NCI-H345 (cell line): ENCODE measurements around the gene ENTR1.

Experiments used
- DNase-seq: peaks from one replicate; lab custom pipeline; 2025; lab: John Stamatoyannopoulos, UW

The ENTR1 gene

DNA sequence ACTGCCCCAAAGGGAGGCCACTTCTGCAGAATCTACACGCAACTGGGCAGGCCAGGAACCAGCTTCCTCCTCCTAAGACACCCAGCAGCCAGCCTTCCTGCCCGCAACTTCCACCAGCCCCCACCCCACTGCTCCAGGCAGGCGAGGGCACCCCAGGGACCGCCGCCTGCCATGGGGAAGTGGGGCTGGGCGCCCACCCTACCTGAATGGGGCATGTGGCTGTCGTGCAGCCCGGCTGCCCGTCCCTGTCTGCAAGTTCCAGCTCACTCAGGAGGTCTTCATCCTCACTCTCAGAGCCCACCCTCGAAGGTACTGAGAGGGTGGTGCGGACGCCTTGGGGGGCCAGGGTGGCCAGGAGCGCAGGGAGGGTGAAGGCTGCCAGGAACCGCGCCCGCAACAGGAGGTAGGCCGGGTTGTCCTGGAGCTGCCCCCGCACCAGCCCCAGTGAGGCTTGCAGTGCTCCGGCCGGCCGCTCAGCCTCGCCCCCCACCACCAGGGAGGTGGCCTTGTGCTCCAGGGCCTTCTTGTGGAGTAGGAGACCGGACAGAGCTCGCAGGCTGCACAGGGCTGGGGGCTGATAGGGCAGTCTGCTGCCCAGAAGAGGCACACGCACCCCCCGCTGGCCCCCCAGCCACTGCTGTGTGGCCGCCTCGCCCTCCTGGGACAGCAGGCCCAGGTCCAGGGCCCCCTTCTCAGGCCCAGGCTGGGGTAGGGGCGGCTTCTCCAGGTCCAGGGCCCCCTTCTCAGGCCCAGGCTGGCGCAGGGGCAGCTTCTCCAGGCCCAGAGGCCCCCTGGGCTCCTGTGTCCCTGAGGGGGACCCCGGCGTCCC, 32.9 kb downstream of the ENTR1 start:
- no peak for DNase-seq

DNA sequence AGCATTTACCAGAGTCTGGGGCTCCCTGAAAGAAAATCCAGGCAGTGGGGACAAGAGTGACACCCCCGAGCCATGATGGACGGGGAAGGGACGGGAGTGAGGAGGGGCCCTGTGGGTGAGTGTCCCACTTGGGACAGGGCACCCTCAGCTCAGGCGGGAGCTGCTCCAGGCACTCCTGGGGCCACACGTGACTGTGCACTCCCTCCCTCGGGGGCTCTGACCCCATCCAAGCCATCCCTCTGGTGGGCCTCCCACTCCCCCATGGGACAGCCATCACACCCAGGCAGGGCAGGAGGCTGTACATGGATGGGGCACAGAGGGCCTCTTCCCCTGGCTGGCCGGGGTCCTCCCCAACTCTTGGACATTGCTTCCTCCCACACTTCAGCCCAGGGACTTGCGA, 34.0 kb downstream of the ENTR1 start:
- no peak for DNase-seq

DNA sequence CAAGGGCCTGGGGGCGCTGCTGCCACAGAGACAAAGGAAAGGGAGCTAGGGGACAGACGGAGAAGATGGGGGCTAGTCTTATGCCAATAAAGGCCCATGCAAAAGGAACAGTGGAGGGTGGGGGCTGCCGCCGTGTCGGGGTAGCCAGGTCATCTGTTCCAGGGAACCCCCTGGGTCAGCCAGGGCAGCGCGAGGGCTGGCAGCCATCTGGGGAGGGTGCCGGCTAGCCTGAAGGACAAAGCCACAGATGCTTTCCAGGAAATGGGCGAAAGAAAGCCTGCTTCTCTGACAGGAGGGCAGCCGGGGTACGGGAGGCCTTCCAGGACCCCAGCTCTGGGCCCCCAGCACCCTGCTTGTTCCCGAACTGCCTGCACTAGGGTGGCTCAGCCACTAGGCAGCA, 35.3 kb downstream of the ENTR1 start:
- DNase-seq, result no peak

DNA sequence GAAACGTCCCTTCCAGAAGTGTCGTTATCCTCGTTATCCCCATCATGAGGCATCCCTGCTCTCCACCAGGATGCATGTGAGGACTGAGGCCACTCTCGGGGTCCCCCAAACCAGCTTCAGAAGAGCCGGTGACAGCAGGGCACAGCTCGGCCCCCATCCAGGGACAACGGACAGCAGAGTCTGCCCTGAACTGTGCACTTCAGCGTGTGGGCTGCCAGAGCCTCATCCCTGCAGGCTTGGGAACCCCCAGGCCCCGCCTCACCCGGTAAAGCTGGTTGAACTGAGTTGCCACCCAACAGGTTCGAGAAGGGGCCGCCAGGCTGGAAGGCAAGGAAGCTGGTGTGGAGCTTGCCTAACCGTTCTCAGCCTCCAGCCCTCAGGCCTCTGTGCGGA, 36.2 kb downstream of the ENTR1 start:
- DNase-seq, result no peak

DNA sequence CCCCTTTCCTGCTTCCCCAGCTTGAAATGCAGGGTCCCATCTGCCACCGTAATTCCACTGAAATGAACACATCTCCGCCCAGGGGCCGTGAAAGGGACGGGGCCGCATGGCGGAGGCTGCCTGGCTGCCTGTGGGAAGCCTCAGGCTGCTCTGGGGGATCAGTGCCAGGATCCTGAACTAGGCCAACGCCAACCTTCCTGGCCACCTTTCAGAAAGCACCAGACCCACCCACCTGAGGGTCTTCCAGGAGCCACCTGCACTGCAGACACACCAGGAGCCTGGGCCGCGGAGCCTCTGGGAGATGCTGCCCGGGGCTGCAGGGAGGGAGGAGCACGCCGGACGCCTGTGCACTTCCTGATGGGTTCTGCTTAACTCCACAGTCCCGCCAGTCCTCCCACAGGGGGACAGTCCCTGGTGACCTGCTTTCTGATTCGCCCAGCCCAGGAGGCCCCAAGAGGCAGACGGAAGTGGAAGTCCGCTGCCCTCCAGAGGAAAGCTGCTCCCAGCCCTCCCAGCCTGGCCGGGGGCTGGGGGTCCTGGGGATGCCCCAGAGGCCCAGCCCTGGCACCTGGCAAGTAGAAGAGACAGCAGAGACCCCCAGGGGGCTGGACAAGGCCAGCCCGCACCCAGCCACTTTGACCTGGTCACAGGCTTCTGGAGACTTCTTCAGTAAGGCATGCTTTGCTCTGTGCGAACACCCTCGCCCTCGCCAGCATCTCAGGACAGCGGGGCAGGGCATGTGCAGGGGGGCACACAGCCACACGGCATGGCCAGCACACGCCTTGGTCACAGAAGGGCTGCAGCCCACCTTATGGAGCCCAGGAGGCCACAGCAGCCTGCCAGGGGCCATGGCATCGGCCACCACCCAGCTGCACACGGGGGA, 36.9 kb downstream of the ENTR1 start, which contains the start of gene CARD9:
CARD9 (minus strand) TSS at position 370 of the 883 bp plus-strand sequence. CDS start 1,591 bp downstream, outside the sequence.
- DNase-seq, result no peak

DNA sequence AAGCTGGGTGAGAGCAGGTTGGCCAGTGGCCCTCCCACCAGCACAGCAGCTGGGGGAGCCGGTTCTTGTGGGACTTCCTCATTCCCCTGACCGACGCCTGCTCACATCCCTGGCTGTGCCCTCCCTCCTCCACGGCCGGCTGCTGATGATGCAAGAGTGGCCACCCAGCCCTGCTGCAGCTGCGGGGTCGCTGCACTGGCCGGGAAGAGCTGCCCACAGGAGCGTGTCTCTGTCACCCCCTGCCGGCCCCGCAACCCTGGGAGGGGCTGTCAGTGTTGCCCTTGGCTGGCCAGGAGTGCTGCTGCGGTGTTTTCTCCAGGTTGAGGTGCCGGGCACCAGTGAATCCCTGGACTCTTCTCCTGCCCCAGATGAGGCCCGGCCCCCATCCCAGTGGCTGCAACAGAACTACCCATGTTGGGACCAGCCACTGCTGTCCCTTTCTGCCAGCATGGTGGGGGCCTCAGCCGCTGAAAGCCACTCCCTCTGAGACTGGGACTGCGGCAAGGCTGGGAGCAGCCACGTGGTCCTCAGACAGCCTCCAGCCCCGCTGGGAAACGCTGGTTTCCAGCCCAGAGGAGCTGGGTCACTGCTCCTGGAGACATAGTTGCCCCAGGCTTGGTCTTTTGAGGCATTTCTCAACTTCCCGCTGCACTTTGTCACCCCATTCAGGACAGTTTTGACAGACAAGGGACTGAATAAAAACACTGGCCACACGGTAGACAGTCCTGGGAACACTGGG, 37.7 kb downstream of the ENTR1 start:
- DNase-seq, result no peak

DNA sequence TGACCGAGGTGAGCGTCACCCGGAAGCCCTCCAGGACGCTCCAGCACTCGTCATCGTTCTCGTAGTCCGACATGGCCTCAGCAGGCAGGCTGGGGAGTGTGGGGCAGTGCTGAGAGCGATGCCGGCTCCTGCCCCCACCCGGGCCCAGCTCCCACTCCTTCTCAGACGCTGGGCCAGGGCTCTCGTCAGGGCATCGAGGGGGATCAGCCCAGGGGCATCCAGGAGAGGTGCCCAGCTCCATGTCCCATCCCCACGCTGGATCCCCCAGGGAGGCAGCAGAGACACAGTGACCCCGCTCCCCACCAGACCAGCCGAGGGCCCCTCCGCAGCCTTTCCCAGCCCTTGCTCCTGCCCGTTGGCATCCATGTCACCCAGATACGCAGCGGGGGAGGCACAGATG, 38.4 kb downstream of the ENTR1 start:
- no peak for DNase-seq

DNA sequence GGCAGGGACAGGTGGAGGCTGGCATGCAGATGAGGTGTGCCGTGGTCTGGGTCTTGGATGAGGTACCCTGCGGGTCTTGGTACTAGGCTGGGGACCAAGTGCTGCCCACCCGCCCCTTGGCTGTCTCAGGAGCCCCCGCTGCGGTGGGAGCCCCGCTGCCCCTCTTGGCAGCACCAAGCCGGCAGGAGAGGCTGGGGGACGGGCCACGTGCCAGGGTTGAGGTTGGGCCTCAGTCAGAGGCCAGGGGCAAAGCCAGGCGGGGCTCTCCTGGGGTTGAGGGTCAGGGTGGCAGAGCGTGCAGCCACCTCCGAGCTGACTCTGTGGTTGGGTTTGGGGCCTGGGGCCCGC, 38.9 kb downstream of the ENTR1 start:
- no peak for DNase-seq

DNA sequence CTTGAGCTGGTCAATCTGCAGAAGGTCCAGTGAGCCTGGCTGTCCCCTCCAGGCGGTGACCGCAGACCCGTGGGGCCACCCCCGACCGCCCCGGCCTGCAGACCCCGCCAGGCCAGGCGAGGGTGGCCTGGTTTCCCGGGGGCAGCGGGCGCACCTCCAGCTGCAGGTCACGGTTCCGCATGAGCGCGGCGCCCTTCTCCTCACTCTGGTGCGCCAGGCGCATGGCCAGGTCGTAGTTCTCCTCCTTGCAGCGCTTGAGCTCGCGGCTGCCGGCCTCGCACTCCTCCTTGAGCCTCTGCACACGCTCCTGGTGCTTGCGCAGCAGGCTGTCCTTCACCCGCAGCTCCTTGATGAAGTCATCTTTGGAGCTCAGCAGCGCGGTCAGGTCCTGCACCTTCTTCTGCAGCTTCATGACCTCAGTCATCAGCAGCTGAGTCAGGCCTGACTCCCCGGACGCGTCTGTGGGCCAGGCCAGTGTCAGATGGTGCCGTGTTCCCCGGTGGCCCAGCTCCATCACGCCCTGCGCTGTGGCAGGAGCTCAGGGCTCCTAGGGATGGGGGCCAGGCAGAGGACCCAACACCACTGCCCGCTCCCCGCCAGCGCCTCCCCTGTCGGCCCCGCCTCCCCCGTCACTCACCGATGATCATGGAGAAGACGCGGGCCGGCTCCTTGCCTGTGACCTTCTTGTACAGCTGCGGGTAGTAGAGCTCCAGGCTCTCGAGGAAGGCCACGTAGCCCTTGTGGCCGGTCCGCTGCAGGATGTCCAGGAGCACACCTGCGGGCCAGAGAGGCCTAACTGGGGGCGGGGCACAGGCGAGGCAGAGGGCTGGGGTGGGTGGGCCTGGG, 39.5 kb downstream of the ENTR1 start:
- no peak for DNase-seq

DNA sequence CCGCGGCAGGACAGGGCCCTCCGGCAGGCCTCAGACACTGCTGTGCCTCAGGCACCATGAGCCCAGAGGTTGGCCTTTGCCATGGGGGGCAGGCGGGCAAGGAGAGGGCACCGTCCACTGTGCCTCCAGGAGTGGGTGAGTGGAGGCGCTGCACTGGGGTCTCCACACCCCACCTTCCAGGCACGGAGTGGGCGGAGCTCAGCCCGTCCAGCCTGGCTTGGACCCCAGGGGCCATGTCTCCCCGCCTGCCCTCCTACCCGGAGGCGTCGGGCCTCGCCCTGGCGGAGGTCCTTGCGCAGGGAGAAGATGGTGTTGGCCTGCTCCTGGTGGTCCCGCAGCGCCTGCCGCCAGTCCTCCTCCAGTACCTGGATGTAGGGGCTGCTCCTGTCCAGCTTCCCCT, 40.4 kb downstream of the ENTR1 start:
- DNase-seq, result no peak

DNA sequence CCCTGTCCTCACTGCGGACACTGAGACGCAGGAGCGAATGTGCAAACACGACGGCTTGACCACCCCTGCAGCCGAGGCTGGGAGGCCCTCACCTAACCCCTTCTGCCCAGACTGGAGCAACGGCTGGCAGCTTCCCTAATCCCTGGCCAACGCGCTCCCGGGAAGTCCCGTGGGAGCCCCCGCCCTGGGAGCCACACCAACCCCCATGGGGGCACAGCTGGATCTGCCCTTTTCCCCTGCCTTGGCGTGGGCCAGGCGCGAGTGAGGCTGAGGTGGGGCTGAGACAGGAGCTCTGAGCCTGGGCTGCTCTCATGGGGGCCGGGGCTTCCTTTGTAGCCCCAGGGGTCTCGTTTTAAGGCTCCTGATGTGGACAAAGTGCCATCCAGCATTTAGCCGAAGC, 42.2 kb downstream of the ENTR1 start:
- no peak for DNase-seq

DNA sequence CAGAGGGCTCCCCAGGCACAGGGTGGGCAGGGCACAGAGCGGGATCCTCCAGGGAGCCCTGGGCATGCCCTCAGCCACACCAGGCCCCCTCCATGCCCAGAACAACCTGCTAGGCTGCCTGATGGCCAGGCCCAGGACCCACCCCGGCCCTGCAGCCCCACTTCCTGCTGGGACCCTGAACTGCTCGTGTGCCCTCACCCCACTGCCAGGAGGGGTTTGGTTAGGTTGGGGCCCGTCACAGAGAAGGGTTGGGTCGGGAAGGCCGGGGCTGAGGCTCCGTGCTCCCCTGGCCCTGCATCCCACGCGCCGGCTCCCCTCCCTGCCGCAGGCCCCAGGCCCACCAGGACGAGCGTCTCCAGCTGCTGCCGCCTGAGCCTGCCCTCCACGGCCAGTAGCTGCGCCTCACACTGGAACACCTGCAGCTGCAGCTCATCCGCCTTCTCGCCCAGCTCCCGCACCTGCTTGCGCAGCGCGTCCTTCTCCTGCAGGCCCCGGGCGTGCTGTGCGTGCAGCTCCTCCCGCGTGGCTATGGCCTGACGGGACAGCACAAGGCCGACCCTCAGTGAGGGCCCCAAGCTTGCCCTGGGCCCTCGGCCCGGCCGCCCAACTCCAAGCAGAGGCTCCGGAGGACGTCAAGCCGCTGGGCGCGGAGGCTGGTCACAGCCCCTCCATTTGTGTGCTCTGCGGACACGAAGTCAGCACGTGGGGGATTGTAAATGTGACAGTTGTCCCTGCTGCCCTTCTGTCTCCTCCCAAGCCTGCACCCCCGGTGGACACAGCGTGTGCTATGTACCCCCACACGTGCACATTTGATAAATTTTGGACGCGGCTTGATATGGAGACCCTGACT, 42.9 kb downstream of the ENTR1 start:
- DNase-seq, result no peak

DNA sequence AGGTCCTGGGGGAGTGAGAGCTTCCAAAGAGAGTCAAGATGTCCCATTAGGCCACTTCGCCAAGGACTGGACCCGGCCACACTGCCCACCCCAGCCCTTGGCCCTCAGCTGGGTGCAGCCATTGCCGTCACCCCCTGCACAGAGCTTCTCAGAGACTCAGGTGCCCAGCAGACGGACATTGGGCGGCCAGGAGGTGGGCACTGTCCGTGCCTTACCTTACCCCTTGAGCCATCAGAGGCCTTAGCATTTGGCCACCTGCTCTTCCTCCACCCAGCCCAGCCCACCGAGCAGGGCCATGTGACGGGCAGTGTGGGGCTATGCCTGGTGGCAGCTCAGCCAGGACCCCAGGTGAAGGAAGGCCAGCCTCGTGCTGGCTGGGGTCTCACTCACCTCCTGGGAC, 43.6 kb downstream of the ENTR1 start:
- DNase-seq, result no peak

DNA sequence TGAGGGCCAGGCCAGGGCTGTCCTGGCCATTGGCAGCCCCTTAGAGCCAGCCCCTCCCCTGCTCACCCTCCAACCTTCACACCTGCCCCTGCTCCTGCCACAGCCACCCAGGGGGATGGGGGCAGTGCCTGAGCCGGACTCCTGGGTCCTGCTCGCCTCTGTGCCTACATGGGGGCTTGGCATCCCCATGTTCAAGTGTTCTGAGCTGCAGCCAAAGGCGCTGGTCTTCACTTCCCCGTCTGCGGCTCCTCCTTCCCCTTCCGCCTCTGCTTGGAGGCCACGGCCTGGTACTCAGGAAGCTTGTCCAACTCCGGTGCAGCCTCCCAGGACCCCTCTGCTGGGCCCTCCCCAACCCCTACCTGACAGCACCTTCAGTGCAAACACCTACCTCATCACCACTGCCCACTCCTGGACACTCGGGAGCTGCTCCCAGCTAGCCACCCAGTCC, 44.6 kb downstream of the ENTR1 start:
- no peak for DNase-seq

DNA sequence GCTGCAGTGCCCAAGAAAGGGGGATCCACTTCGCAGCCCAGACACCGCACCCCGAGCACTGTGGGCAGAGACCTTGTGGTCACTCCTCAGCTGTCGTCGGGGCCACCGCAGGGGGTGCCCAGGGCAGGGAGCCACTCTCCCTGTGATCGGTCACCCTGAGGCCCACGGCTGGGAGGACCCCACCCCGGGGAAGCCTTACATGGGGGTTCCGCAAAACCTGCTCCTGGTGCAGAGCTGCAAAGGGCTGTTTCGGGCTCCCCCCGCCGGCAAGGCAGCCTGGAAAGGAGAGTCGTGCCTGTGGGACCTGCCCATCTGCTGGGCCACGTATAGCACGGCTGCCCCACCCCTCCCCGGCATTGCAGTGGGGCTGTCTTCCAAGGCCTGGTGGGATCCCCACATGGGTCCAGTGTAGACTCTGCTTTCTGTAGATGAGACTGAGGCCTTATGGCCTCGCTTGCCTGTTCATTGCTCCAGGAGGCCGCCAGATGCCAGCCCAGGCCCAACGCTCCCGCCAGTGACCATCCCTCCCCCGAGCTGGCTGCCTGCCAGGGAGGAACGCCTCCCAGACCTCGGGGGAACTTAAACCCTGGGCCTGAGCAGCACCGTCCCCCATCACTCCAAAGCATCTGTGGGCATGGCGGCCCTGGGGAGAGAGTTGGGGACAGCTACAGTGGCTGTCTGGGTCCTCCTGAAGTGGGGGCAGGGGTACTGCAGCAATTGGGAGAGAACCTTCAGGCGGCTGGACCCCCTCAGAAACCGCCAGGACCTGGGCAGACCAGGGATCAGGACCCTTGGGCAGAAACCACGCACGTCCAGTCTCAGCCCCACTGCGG, 45.3 kb downstream of the ENTR1 start:
- DNase-seq, result no peak

DNA sequence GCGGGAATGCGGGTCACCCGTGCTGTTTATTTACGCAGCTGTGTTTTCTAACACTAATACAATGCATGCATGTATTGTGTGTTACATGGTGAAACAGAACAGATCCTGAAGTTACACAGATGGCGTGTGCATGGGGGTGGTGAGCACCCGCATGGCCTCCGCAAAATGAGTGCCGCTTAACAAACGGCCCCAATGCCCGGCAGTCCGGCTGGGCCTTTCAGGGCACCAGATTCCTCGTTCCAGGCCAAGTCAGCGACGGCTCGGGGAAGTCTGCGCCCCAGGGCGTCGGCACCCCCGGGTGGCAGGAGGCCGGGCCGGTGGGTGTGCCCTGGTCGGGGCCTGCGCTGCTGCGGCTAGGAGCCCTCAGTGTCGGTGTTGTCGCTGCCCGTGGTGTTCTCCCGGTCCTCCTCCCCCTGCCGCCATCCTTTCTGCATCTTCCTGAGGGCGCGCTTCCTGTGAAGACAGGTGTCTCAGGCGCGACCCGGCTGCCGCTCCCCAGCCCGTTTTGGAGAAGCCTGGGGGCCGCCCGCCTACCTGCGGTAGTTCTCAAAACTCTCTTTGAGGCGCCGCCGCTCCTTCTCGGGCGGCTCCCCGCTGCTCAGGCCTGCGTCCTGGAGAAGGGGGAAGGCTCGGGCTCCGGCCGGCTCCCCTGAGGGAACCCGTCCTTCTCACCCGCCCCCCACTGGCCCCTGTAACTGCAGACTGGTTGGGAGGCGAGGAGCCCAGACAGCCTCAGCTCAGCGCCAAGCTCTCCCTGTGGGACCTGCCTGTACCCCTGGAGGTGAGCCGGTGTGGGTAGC, 46.3 kb downstream of the ENTR1 start:
- no peak for DNase-seq

DNA sequence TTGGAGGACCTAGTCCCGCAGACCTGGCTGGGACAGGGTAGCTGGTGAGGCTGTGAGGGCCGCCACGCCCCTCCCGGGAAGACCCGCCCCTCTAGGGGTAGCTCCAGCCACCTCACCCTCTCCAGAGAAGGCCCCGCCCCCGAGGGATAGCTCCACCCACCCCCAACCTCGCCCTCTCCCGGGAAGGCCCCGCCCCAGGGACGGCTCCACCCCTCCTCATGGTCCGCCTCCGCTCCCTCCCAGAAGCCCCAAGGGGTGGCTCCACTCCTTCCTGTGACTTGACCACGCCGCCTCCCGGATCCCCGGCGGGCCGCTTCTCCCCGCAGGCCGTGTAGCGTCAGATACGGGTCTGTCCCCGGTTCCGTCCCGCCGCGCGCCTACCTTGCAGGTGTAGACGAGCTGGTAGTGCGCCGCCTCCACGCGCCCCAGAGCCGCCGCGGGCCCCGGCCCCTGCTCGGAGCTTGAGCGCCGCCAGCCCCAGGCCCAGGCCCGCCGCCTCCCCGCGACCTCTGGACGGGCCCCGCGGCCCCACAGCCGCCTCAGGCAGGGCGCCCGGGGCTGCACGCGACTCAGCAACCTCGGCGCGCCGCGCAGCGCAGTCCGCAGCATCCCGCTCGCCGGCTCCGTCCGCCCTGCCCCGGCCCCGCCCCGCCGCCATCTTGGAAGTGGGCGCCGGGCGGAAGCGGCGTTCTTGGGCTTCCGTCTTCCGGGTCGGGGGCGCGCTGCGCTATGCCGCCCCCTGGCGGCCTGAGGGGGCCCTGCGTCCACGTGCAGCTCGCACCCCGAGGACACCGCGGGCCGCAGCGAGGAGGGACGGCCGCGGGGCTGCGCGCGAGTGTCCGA, 47.1 kb downstream of the ENTR1 start, which contains the start of gene DNLZ:
DNLZ (minus strand) TSS at position 639 of the 843 bp plus-strand sequence; CDS start at position 609, 30 bp downstream.
- peak; percentile 94 for DNase-seq

DNA sequence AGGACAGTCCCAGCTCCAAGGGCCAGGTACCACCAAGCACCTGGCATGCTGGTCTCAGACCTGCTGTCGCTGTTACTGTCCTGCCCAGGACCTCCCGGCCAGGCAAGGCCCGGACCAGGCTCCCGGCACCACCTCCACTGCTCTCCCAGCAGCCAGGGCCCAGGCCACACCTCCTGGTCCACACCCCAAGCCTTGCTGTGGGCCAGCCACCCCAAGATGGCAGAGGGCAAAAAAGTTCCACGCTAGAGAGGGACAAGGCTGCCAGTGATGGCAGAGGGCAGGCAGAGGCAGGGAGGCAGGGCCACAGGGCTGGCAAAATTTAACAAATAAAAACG, 48.0 kb downstream of the ENTR1 start:
- DNase-seq, result no peak
